Measurements from ENCODE around the gene SLC6A19.
"Not testable (repeated sequence)": the region's sequence is repeated elsewhere in the genome, so short reads cannot be mapped to it uniquely, and the experiment has no call there.

The SLC6A19 gene

DNA sequence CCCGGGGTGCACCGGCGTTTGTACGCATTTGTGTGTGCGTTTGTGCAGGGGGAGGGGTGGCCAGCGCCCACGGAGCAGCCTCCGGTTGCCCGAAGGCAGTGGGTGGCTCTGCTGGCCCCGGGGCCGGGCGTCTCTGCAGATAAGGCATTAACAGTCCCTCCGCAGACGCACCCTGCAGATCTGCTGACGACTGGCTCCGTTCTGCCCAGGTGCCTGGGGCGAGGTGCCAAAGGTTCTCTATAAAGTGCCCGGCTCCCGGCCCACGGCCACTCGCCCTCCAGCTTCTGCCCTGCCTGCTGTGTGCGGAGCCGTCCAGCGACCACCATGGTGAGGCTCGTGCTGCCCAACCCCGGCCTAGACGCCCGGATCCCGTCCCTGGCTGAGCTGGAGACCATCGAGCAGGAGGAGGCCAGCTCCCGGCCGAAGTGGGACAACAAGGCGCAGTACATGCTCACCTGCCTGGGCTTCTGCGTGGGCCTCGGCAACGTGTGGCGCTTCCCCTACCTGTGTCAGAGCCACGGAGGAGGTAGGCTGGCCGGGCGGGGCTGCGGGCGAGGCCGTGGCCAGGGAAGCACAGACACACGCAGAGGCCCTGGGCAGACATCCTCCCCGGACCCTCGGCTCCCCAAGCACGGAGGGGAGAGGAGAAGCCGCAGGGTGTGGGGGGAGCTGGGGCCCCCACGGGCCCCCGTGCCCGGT, at the start of gene SLC6A19:
Gene SLC6A19 (plus strand): TSS at position 269 of the 699 bp plus-strand sequence. CDS start 56 bp downstream, at position 325.
- Mint-ChIP-seq H3K9me3 (no peaks in the 10 kb centered on the region), H3K4me1 (no peaks in the 10 kb centered on the region), H3K27ac (no peak within 1 kb of the TSS), H3K4me3 (no peak within 1 kb of the TSS), H3K27me3 (peaks cover 7% of the 10 kb centered on the region)
- DNase-seq (no peak), ATAC-seq (peak; percentile 3)

DNA sequence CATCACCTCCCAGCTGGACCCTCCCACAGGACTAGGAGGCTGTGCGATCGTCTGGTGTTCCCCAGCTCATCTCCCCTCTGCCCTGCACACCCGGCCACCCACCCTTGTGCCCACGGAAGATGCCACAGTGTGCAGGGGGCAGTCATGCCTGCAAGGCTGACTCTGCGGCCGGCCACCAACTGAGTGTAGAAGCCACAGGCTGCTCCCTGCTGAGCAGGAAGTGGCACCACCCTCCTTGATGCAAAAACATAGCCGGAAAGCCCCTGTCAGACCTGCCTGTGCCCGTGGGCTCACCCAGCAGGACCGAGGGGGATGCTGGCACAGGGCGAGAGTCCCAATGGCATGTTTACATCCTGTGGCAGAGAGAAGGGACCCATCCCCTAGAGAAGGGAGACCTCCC, 49.2 kb upstream of the SLC6A19 start:
- Mint-ChIP-seq H3K9me3 (peaks cover 0 to 6% of the 10 kb centered on the region in 2 donors), H3K27ac (no peak overlapping the region), H3K4me1 (peaks cover 34% of the 10 kb centered on the region), H3K27me3 (peaks cover 42% of the 10 kb centered on the region), H3K4me3 (peak overlapping the region in 1 of 2 donors; percentile 22)
- DNase-seq (peak in 1 of 2 donors; percentile 42), ATAC-seq (peak; percentile 79)

DNA sequence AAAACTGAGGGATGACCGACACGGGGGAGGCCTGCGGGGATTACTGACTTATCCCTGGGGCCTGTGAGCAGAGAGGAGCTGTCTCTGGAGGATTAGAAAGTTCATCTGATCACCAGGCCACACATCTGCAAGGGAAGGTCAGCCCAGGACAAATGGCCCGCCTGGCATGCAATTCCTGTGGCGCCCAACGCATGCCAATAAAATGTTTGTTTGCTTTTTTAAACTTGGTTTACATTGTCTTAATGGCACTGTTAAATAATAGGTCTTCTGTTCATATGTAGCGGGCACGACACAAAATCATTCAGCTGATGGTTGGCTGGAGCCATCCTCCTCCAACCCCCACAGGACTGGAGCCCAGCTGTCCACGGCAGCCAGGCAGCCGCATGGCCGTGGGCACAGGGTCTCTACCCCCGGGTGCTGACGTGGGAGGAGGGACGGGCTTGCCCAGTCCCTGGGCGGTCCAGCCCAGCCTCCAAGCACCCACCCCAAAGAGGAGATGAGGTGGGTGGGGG, 48.6 kb upstream of the SLC6A19 start:
- no peak overlapping the region for H3K4me3 Mint-ChIP-seq
- ATAC-seq (no peak), DNase-seq (no peak)
- peaks cover 34% of the 10 kb centered on the region for H3K4me1 Mint-ChIP-seq
- no peak overlapping the region for H3K27ac Mint-ChIP-seq
- H3K9me3 Mint-ChIP-seq = peaks cover 0 to 12% of the 10 kb centered on the region in 2 donors
- peaks cover 49% of the 10 kb centered on the region for H3K27me3 Mint-ChIP-seq

DNA sequence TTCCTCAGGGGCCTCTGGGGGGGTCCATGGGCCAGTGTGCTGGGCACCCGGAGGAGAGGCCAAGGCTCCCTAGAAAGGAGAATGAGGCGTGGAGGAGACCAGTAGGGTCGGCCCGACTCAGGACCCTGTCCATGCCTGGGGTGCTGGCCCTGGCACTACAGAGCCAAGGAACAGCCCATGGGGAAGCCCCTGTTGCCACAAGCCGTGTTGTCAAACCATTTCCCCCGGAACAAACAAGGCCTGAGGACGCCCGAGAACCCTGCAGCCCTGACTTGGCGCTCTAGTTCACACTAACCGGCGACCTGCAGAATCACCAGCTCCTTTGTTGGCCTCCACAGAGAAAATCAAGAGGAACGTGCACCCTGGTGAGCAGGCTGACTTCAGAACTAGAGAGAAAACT, 48.0 kb upstream of the SLC6A19 start:
- DNase-seq (no peak), ATAC-seq (peak; percentile 31)
- Mint-ChIP-seq H3K27me3 (peaks cover 55% of the 10 kb centered on the region), H3K9me3 (peaks cover 0 to 14% of the 10 kb centered on the region in 2 donors), H3K4me1 (peaks cover 34% of the 10 kb centered on the region), H3K27ac (no peak overlapping the region), H3K4me3 (no peak overlapping the region)

DNA sequence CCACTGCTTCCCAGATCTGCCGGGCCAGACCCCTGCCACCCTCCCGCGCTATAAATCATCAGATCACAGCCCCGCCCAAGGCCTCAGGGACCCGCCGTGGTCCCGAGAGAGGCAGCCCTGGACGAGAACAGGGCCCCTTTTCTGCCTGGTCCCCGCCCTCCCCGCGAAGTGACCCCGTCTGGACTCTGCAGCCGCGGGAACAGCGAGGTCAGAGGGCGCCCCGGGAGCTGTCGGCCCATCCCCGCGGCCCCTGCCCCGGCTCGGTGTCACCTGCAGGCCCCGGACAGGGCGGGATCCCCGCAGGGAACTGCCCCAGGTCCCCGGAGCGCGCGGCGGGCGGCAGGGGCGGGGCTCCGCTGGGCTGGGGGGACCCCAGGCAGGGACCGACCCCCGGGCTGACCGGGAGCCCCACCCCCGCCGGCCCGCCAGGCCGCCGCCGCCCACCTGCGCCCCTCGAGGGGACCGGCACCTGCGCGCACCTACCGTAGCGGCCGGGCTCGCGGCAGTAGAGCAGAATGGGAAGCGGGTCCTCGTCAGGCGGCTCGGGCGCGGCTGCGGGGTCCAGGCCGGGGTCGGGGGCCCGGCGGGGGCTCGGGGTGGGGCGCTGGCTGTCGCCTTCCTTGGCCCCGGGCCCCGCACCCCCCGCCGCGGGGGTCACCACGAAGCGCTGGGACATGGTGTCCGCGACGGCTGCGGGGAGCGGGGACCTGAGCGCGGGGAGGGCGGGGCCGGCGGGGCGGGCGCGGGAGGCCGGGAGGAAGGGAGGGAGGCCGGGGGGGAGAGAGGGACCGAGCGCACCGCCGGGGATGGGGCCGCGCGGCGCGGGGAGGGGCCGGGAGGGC, 46.0 kb upstream of the SLC6A19 start:
- Mint-ChIP-seq H3K27me3 (peaks cover 61% of the 10 kb centered on the region), H3K27ac (no peak overlapping the region), H3K4me3 (peak overlapping the region in 1 of 2 donors; percentile 31), H3K9me3 (peaks cover 0 to 14% of the 10 kb centered on the region in 2 donors), H3K4me1 (peaks cover 34% of the 10 kb centered on the region)
- DNase-seq = no peak
- ATAC-seq = peak; percentile 38

DNA sequence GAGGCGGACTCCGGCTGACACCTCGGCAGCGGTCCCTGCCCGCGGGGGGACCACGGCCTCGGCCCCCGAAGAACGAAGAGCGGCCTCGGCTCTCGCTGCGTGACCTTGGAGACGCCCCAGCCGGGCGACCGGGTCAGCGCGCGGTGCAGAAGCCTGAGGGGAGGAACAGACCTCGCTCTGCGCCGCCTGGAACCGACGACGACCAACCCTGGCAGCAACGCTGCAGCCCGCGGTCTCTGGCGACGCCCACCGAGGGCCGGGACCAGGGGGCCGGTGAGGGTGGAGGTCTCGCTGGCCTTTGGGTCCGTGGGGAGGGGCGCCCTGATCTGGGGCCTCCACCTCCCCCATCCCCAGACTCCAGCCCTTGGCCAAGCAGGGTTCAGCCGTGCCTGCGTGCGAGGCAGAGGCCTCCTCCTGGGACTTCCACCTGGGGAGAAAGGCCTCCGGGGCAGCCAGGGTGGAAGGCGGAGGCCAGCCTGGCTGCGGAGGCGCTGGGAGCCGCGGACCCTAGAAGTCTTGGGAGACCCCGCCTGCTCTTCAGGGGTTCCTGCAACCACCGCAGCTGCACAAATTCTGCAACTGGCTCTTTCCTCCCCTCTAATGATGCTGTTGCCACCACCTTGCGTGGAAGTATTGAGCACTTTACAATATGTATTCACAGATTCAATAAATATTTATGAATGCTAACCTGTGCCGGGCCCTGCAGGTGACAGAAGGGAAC, 45.2 kb upstream of the SLC6A19 start:
- DNase-seq (no peak), ATAC-seq (no peak)
- H3K9me3 Mint-ChIP-seq = peaks cover 0 to 14% of the 10 kb centered on the region in 2 donors
- H3K27me3 Mint-ChIP-seq = peaks cover 54% of the 10 kb centered on the region
- H3K4me3 Mint-ChIP-seq = no peak overlapping the region
- H3K27ac Mint-ChIP-seq = no peak overlapping the region
- peaks cover 32% of the 10 kb centered on the region for H3K4me1 Mint-ChIP-seq

- DNase-seq (no peak), ATAC-seq (no peak)
- peaks cover 26% of the 10 kb centered on the region for H3K4me1 Mint-ChIP-seq
- peaks cover 0 to 14% of the 10 kb centered on the region in 2 donors for H3K9me3 Mint-ChIP-seq
- peaks cover 52% of the 10 kb centered on the region for H3K27me3 Mint-ChIP-seq
- H3K4me3 Mint-ChIP-seq = no peak overlapping the region
- no peak overlapping the region for H3K27ac Mint-ChIP-seq
Observed at GRCh38 chr5:1156754-1157460, 44.5 kb upstream of the SLC6A19 start.

- Mint-ChIP-seq H3K9me3 (peaks cover 0 to 14% of the 10 kb centered on the region in 2 donors), H3K27me3 (peaks cover 52% of the 10 kb centered on the region), H3K4me1 (peaks cover 20% of the 10 kb centered on the region)
- H3K27ac Mint-ChIP-seq, ATAC-seq, H3K4me3 Mint-ChIP-seq, DNase-seq: not testable (repeated sequence)
Observed at GRCh38 chr5:1157461-1157986, 43.9 kb upstream of the SLC6A19 start.

- Mint-ChIP-seq H3K27ac (peak overlapping the region in 1 of 2 donors; percentile 5), H3K4me3 (no peak overlapping the region), H3K27me3 (peaks cover 46% of the 10 kb centered on the region), H3K9me3 (peaks cover 0 to 14% of the 10 kb centered on the region in 2 donors), H3K4me1 (peaks cover 8% of the 10 kb centered on the region)
- ATAC-seq (no peak), DNase-seq (no peak)
Observed at GRCh38 chr5:1158647-1159340, 42.6 kb upstream of the SLC6A19 start.

GRCh38 chr5:1159341-1159675, 42.1 kb upstream of the SLC6A19 start:
- peaks cover 3% of the 10 kb centered on the region for H3K4me1 Mint-ChIP-seq
- peaks cover 40% of the 10 kb centered on the region for H3K27me3 Mint-ChIP-seq
- H3K9me3 Mint-ChIP-seq = peaks cover 0 to 14% of the 10 kb centered on the region in 2 donors
- DNase-seq (no peak), ATAC-seq (no peak)
- no peak overlapping the region for H3K27ac Mint-ChIP-seq
- H3K4me3 Mint-ChIP-seq = no peak overlapping the region

GRCh38 chr5:1159774-1160406, 41.5 kb upstream of the SLC6A19 start:
- Mint-ChIP-seq H3K4me1 (no peaks in the 10 kb centered on the region), H3K4me3 (no peak overlapping the region), H3K9me3 (peaks cover 0 to 14% of the 10 kb centered on the region in 2 donors), H3K27ac (peak overlapping the region in 1 of 2 donors; percentile 68), H3K27me3 (peaks cover 40% of the 10 kb centered on the region)
- DNase-seq (no peak), ATAC-seq (no peak)

- ATAC-seq = no peak
- H3K4me1 Mint-ChIP-seq = no peaks in the 10 kb centered on the region
- H3K27ac Mint-ChIP-seq = no peak overlapping the region
Observed at GRCh38 chr5:1161108-1161832, 40.1 kb upstream of the SLC6A19 start.

GRCh38 chr5:1161833-1162229, 39.6 kb upstream of the SLC6A19 start:
- Mint-ChIP-seq H3K9me3 (peaks cover 0 to 11% of the 10 kb centered on the region in 2 donors), H3K4me3 (no peak overlapping the region), H3K27ac (no peak overlapping the region), H3K27me3 (peaks cover 47% of the 10 kb centered on the region), H3K4me1 (no peaks in the 10 kb centered on the region)
- no peak for ATAC-seq
- DNase-seq = no peak

More at GRCh38 chr5:1161108-1161832, 40.1 kb upstream of the SLC6A19 start:
- peaks cover 0 to 14% of the 10 kb centered on the region in 2 donors for H3K9me3 Mint-ChIP-seq
- H3K4me3 Mint-ChIP-seq = no peak overlapping the region
- no peak for DNase-seq
- peaks cover 47% of the 10 kb centered on the region for H3K27me3 Mint-ChIP-seq

All from stimulated activated naive CD8-positive, alpha-beta T cell treated with anti-CD3 and anti-CD28 coated beads, Interleukin-15, amount 100 ng/mL, for 72 hours (primary cell).